Daoy (cell line): ENCODE data around the gene WDR1. TPM values are rescaled to one million over a fixed set of nuclear protein-coding genes. Genes with fewer than 3 reads are reported as not detected.
A peak's percentile ranks its signal among the peaks of the same experiment; 100 is the strongest.

Experiments
- DNase-seq: peaks from one replicate; pipeline ENCODE4 v3.0.0-alpha.2; 2015; ENCODE audit warnings: low read depth
- total RNA-seq: library from RNA; depleted of rRNA; stranded (reverse); fragments of >200 nt; shearing (Covaris generic); gene quantifications from 2 replicates; pipeline ENCODE4 v1.2.3, GENCODE V29; 2014; rRNA removed

The WDR1 gene
- total RNA-seq, 1 experiment from 2014 or later, result 394 TPM

GRCh38 chr4:10041036-10041435 lies 75.6 kb downstream of the WDR1 start:
- no peak for DNase-seq

DNA sequence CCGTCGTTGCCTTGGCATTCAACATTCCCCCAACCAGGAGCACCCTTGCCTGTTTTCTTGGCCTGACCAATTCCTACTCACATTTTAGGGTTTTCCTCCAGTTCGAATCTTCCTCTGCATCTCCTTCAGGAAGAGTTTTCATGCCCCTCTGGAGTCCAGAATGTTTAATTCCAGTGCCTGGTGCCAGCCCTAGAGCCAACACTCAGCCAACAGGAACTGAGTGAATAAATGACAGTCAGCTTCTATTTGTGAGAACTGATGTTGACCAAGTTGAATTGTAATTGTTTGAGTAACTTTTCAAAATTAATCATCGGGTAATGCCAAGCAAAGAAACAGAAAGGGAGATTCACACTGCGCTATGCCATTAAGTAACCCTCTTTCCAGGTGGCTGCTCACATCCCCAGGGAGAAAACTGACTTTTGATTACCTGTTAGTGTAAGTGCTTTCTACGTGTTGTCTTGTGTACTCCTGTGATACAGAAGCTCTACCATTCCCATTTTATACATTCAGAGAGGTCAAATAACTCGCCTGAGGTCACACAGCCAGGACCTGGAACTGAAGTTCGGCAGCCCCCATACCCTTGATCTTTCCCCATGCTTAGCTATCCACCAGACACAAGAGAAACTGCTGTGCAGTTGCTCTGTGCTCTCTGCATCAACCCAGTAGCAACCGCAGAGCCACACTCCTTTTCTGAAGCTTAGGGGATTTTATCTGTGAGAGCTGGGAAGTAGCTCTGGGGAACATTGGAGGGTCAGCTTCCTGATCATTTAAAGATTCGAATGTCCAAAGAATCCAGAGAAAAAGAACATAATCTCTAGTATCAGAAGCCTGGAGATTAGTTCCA lies 76.3 kb downstream of the WDR1 start:
- DNase-seq, result no peak

GRCh38 chr4:10036807-10037342 lies 79.7 kb downstream of the WDR1 start:
- DNase-seq, result no peak

- DNase-seq, result no peak
Measured at GRCh38 chr4:10035130-10035529, 81.5 kb downstream of the WDR1 start.

GRCh38 chr4:10034612-10035104 lies 81.9 kb downstream of the WDR1 start:
- no peak for DNase-seq

DNA sequence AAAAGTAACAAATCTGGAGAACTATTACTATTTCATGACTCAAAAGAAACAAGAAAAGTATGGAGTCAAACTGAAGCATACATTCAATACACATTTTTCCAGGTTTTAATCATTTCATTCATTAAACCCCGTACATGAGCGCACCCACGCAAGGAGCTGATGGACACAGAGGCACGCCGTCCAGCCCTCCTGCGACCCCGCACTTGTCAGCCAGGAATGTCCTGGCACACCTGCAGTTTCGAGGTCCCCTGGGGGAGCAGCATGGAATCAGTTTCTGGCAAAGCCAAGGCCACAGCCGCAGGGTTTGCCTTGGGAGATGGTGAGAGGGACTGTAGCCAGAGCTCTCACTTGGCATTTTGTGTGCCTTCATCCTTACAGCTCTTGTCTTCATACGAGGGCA lies 82.5 kb downstream of the WDR1 start:
- no peak for DNase-seq

DNA sequence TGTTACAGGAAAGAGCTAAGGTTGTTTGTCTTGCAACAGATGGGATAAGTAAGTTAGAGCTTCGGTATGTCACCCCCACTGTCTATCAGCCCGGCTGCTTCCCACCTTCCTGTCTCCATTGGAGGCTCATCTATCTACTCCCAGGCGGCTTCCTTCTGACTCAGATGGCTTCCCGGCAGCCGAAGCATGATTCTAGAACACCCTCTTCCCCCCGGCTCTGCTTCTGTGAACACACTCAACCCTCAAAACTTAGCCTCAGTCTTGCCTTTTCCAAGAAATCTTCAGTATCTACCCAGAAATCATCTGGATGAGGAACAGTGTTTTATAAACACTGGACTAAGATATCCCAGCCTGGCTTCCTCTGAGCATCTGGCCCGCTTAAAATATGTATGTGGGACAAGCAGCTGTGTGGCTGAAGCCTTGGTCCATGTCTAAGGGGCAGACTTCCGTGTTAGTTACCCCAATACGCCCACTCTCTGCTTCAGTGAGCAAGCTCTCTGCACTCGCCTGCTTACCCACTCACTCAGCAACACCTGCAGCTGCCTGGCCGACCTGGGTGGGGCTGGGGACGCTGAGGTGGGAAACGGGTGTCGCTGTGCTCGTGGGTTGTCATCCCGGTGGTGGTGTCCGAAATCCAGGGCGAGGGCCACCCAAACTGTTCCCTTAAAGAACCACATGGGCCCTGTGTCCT lies 83.3 kb downstream of the WDR1 start:
- DNase-seq, result peak; percentile 59

DNA sequence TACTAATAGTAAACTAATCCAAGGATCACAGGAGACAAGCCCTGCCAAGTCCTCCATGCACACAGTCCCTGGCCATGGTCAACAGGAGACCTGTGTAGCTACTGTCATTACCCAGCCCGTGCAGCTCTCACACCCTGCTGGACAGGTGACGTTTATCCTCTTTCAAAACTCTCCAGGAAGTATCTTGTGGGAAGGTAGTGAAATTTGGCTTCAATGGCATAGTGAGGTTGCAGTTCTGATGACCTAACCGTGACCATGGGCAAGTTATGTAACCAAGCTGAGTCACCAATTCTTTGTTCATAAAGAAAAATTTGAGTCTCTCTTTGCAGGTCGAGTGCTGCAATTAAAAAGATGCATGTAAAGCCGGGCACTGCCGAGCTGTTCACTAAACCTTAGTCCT lies 84.0 kb downstream of the WDR1 start:
- peak; percentile 58 for DNase-seq

- DNase-seq, result no peak
Measured at GRCh38 chr4:10031668-10032590, 84.7 kb downstream of the WDR1 start.

DNA sequence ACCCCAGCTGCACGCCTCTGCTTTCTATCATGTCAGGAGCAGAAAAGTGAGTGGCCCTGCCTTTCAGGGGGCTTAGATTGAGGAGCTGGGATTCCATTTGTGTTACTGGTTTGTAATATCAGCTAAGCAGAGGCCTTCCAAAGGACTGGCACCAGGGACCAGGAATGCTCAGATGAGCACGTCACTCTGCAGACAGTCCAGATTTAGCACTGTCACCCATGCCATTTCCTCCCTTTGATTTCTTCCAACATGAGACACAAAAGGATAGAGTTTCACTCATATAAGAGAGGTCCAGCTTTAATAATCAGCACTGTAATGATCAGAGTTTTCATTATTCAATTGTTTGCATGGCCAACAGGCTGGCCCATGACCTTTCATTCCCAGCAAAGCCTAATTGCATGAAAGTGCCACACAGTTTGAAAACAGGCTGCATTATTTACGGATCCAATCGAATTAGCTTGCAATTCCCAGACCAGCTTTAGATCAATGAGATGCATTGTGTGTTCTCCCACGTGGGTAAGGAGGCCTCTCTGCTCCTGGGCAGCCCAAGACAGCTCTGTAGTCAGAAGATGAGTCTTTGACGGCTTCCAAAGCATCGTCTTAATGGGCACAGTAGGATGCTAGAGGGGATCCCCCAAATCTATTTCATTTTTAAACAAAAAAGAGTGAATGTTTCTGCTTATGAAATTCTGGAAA lies 85.5 kb downstream of the WDR1 start:
- no peak for DNase-seq

DNA sequence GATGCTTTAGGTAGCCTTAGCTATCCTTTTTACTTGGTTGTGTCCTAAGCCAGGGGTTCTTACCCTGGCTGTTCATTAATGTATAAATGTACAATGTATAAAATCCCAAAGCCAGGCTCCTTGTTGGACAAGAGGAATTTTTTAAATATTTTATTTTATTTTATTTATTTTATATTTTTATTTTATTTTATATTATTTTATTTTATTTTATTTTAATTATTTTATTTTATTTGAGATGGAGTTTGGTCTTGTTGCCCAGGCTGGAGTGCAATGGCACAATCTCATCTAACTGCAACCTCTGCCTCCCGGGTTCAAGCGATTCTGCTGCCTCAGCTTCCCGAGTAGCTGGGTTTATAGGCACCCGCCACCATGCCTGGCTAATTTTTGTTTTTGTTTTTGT lies 87.2 kb downstream of the WDR1 start:
- DNase-seq, result no peak

DNA sequence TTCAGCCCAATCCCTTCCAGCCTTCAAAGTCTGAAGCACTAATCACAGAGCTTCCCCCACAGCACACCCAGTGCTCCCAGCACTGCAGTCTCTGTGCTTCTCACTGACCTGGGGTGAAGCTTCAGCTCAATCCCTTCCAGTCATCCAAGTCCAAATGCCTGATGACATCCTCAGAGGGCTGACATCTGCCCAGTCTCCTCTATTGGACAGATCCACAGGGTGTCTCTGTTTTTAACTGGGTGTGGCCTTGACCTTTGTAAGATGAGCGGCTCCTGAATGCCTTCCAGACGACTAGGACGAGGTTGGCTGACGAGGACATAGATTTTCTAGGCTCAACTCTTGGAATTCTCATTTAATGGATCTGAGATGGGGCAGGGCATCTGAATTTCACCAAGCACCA lies 87.7 kb downstream of the WDR1 start:
- DNase-seq, result no peak

DNA sequence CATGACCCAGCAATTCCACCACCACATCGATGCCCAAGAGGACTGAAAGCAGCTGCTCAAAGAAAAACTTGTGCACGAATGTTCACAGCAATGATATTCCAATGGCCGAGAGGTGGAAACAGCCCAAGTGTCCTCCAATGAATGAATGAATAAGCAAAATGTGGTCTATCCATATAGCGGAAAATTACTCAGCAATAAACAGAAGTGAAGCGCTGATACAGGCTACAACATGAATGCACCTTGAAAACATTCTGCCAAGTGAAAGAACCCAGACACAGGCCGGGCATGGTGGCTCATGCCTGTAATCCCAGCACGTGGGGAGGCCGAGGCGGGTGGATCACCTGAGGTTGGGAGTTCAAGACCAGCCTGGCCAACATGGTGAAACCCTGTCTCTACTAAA lies 90.1 kb downstream of the WDR1 start:
- DNase-seq, result no peak

GRCh38 chr4:10025230-10025806 lies 91.3 kb downstream of the WDR1 start:
- DNase-seq, result no peak

Other genes starting within 250 kb of the WDR1 start
- 1.2 TPM in 1 of 2 replicates, not detected in the other for gene SLC2A9, start 95.3 kb downstream of the WDR1 start, total RNA-seq